Activated CD8-positive, alpha-beta memory T cell treated with anti-CD3 and anti-CD28 coated beads, Interleukin-2, amount 10 ng/mL, durations not matched to agents 7 days and 5 days (primary cell): Measurements from ENCODE around the gene TMEM74B. TPM values are rescaled to one million over a fixed set of nuclear protein-coding genes. Genes with fewer than 3 reads are reported as not detected.

Experiments used
- ATAC-seq: fragments of 150-1000 bp; cut with Tn5 transposase; one replicate; pipeline ENCODE4 v1.10.0; 2021; ENCODE audit warnings: moderate library complexity
- CTCF ChIA-PET: fragments of 350-600 bp; sonication (Branson Sonifier 250); formaldehyde crosslinking; loops from one replicate; lab custom pipeline; 2021; ENCODE audit warnings: antibody characterized with exemption; lab: Charles Lee
- DNase-seq: peaks from one replicate; pipeline ENCODE4 v3.0.0-alpha.2; 2020
- H3K27ac Mint-ChIP-seq: one replicate; pipeline ENCODE4 v1.8.0; 2021; ENCODE audit warnings: mild to moderate bottlenecking, mixed read lengths
- H3K27me3 Mint-ChIP-seq: one replicate; pipeline ENCODE4 v1.8.0; 2021; ENCODE audit warnings: mixed read lengths
- H3K36me3 Mint-ChIP-seq: one replicate; pipeline ENCODE4 v1.8.0; 2021; ENCODE audit warnings: mild to moderate bottlenecking, mixed read lengths
- H3K4me1 Mint-ChIP-seq: one replicate; pipeline ENCODE4 v1.8.0; 2021; ENCODE audit warnings: mixed read lengths
- H3K4me3 Mint-ChIP-seq: one replicate; pipeline ENCODE4 v1.8.0; 2021; ENCODE audit warnings: mild to moderate bottlenecking, moderate library complexity, mixed read lengths
- H3K9me3 Mint-ChIP-seq: one replicate; pipeline ENCODE4 v1.8.0; 2022; ENCODE audit warnings: low read depth, mixed read lengths
- total RNA-seq, 2 experiments: library from RNA; stranded (reverse); gene quantifications; one replicate each; pipeline ENCODE4 v1.2.3, GENCODE V29; 2021

The TMEM74B gene
- total RNA-seq, 2 experiments from 2014 or later, result 0.45 to 0.55 TPM

- Mint-ChIP-seq H3K9me3 (no peaks in the 10 kb centered on the region), H3K27ac (no peak overlapping the region), H3K4me1 (peaks cover 12% of the 10 kb centered on the region), H3K36me3 (no peaks in the 10 kb centered on the region), H3K27me3 (peaks cover 44% of the 10 kb centered on the region), H3K4me3 (no peak overlapping the region)
- ATAC-seq, result peak; percentile 57
- DNase-seq, result no peak
- CTCF ChIA-PET, result interaction anchor here (1.2 to 1.7 kb wide), 3 partner anchors 26 to 77 kb away, joined by 4 to 6 read pairs (median 5); no protein-coding TSS in a partner anchor
These were observed 548 bp upstream of the TMEM74B start for GRCh38 chr20:1185316-1185741.

- Mint-ChIP-seq H3K36me3 (no peaks in the 10 kb centered on the region), H3K27me3 (peaks cover 34% of the 10 kb centered on the region), H3K4me1 (peaks cover 12% of the 10 kb centered on the region), H3K27ac (no peak overlapping the region), H3K4me3 (peak overlapping the region; percentile 54), H3K9me3 (no peaks in the 10 kb centered on the region)
- CTCF ChIA-PET, result interaction anchor here (1.7 kb wide), 1 partner anchor 76 kb away, joined by 6 read pairs; no protein-coding TSS in a partner anchor
- no peak for ATAC-seq
- DNase-seq, result no peak
These were observed 532 bp downstream of the TMEM74B start for GRCh38 chr20:1184260-1184637.

- H3K36me3 Mint-ChIP-seq, result no peaks in the 10 kb centered on the region
- CTCF ChIA-PET, result no interaction called here
- peaks cover 30% of the 10 kb centered on the region for H3K27me3 Mint-ChIP-seq
- ATAC-seq (no peak), DNase-seq (no peak)
- H3K9me3 Mint-ChIP-seq, result no peaks in the 10 kb centered on the region
- H3K4me1 Mint-ChIP-seq, result peaks cover 12% of the 10 kb centered on the region
- no peak overlapping the region for H3K4me3 Mint-ChIP-seq
- H3K27ac Mint-ChIP-seq, result no peak overlapping the region
These were observed 1.6 kb downstream of the TMEM74B start for GRCh38 chr20:1183153-1183552.

- H3K27me3 Mint-ChIP-seq, result peaks cover 30% of the 10 kb centered on the region
- CTCF ChIA-PET, result interaction anchor here (1.0 kb wide), 1 partner anchor 322 kb away, joined by 3 read pairs; no protein-coding TSS in a partner anchor
- H3K36me3 Mint-ChIP-seq, result no peaks in the 10 kb centered on the region
- no peak overlapping the region for H3K27ac Mint-ChIP-seq
- DNase-seq, result no peak
- H3K4me3 Mint-ChIP-seq, result no peak overlapping the region
- no peak for ATAC-seq
- H3K9me3 Mint-ChIP-seq, result no peaks in the 10 kb centered on the region
- peaks cover 12% of the 10 kb centered on the region for H3K4me1 Mint-ChIP-seq
These were observed 2.7 kb downstream of the TMEM74B start for GRCh38 chr20:1182106-1182505.

GRCh38 chr20:1180949-1181348 is 3.8 kb downstream of the TMEM74B start:
- H3K27me3 Mint-ChIP-seq, result peaks cover 26% of the 10 kb centered on the region
- ATAC-seq (no peak), DNase-seq (no peak)
- H3K4me1 Mint-ChIP-seq, result peaks cover 8% of the 10 kb centered on the region
- H3K27ac Mint-ChIP-seq, result no peak overlapping the region
- H3K9me3 Mint-ChIP-seq, result no peaks in the 10 kb centered on the region
- CTCF ChIA-PET, result no interaction called here
- H3K4me3 Mint-ChIP-seq, result no peak overlapping the region
- no peaks in the 10 kb centered on the region for H3K36me3 Mint-ChIP-seq

GRCh38 chr20:1178623-1179022 is 6.2 kb downstream of the TMEM74B start:
- CTCF ChIA-PET, result no interaction called here
- ATAC-seq, result no peak
- no peak overlapping the region for H3K4me3 Mint-ChIP-seq
- H3K4me1 Mint-ChIP-seq, result no peaks in the 10 kb centered on the region
- peaks cover 2% of the 10 kb centered on the region for H3K36me3 Mint-ChIP-seq
- no peaks in the 10 kb centered on the region for H3K9me3 Mint-ChIP-seq
- H3K27ac Mint-ChIP-seq, result no peak overlapping the region
- H3K27me3 Mint-ChIP-seq, result peaks cover 14% of the 10 kb centered on the region
- DNase-seq, result no peak

- ATAC-seq (no peak), DNase-seq (no peak)
- Mint-ChIP-seq H3K4me3 (no peak overlapping the region), H3K27ac (no peak overlapping the region), H3K4me1 (no peaks in the 10 kb centered on the region), H3K9me3 (no peaks in the 10 kb centered on the region), H3K36me3 (peaks cover 2% of the 10 kb centered on the region), H3K27me3 (peaks cover 9% of the 10 kb centered on the region)
- CTCF ChIA-PET, result interaction anchor here (1.1 kb wide), 1 partner anchor 27 kb away, joined by 3 read pairs; no protein-coding TSS in a partner anchor
These were observed 6.7 kb downstream of the TMEM74B start for GRCh38 chr20:1178103-1178502.

GRCh38 chr20:1177680-1178079 is 7.1 kb downstream of the TMEM74B start:
- Mint-ChIP-seq H3K4me1 (no peaks in the 10 kb centered on the region), H3K27ac (no peak overlapping the region), H3K27me3 (peaks cover 5% of the 10 kb centered on the region), H3K36me3 (peaks cover 5% of the 10 kb centered on the region), H3K9me3 (no peaks in the 10 kb centered on the region), H3K4me3 (no peak overlapping the region)
- DNase-seq (no peak), ATAC-seq (no peak)
- CTCF ChIA-PET, result interaction anchor here (1.1 kb wide), 1 partner anchor 26 kb away, joined by 3 read pairs; no protein-coding TSS in a partner anchor

- no peak overlapping the region for H3K27ac Mint-ChIP-seq
- DNase-seq (no peak), ATAC-seq (no peak)
- H3K4me1 Mint-ChIP-seq, result no peaks in the 10 kb centered on the region
- no peaks in the 10 kb centered on the region for H3K27me3 Mint-ChIP-seq
- no peak overlapping the region for H3K4me3 Mint-ChIP-seq
- CTCF ChIA-PET, result no interaction called here
- no peaks in the 10 kb centered on the region for H3K9me3 Mint-ChIP-seq
- peaks cover 10% of the 10 kb centered on the region for H3K36me3 Mint-ChIP-seq
These were observed 10.0 kb downstream of the TMEM74B start for GRCh38 chr20:1174787-1175186.

- DNase-seq, result no peak
- Mint-ChIP-seq H3K27ac (no peak overlapping the region), H3K9me3 (no peaks in the 10 kb centered on the region), H3K36me3 (peaks cover 14% of the 10 kb centered on the region), H3K4me1 (no peaks in the 10 kb centered on the region), H3K27me3 (no peaks in the 10 kb centered on the region), H3K4me3 (no peak overlapping the region)
- CTCF ChIA-PET, result no interaction called here
- no peak for ATAC-seq
These were observed 11.1 kb downstream of the TMEM74B start for GRCh38 chr20:1173698-1174097.

GRCh38 chr20:1171461-1172093 is 13.2 kb downstream of the TMEM74B start:
- no peaks in the 10 kb centered on the region for H3K4me1 Mint-ChIP-seq
- CTCF ChIA-PET, result interaction anchor here (1.9 kb wide), 1 partner anchor 216 kb away, joined by 5 read pairs; no protein-coding TSS in a partner anchor
- H3K4me3 Mint-ChIP-seq, result no peak overlapping the region
- no peaks in the 10 kb centered on the region for H3K27me3 Mint-ChIP-seq
- no peaks in the 10 kb centered on the region for H3K9me3 Mint-ChIP-seq
- H3K36me3 Mint-ChIP-seq, result peaks cover 31% of the 10 kb centered on the region
- no peak overlapping the region for H3K27ac Mint-ChIP-seq
- no peak for ATAC-seq
- peak; percentile 42 for DNase-seq

GRCh38 chr20:1169224-1169623 is 15.6 kb downstream of the TMEM74B start:
- ATAC-seq (no peak), DNase-seq (peak; percentile 29)
- peaks cover 47% of the 10 kb centered on the region for H3K36me3 Mint-ChIP-seq
- H3K27ac Mint-ChIP-seq, result no peak overlapping the region
- H3K27me3 Mint-ChIP-seq, result no peaks in the 10 kb centered on the region
- CTCF ChIA-PET, result interaction anchor here (0.6 kb wide), 1 partner anchor 213 kb away, joined by 3 read pairs; no protein-coding TSS in a partner anchor
- no peaks in the 10 kb centered on the region for H3K9me3 Mint-ChIP-seq
- no peaks in the 10 kb centered on the region for H3K4me1 Mint-ChIP-seq
- no peak overlapping the region for H3K4me3 Mint-ChIP-seq

- Mint-ChIP-seq H3K9me3 (no peaks in the 10 kb centered on the region), H3K27ac (no peak overlapping the region), H3K4me3 (no peak overlapping the region), H3K27me3 (no peaks in the 10 kb centered on the region), H3K36me3 (peaks cover 47% of the 10 kb centered on the region), H3K4me1 (peaks cover 3% of the 10 kb centered on the region)
- ATAC-seq (no peak), DNase-seq (no peak)
- CTCF ChIA-PET, result no interaction called here
These were observed 17.6 kb downstream of the TMEM74B start for GRCh38 chr20:1166948-1167720.
